Right kidney (tissue), 1 donor: Measurements from ENCODE around the gene SARM1.
A peak's percentile ranks its signal among the peaks of the same experiment; 100 is the strongest.

Experiments used
- DNase-seq: peaks from one replicate; pipeline ENCODE4 v3.0.0-alpha.2; 2016

The SARM1 gene

DNA sequence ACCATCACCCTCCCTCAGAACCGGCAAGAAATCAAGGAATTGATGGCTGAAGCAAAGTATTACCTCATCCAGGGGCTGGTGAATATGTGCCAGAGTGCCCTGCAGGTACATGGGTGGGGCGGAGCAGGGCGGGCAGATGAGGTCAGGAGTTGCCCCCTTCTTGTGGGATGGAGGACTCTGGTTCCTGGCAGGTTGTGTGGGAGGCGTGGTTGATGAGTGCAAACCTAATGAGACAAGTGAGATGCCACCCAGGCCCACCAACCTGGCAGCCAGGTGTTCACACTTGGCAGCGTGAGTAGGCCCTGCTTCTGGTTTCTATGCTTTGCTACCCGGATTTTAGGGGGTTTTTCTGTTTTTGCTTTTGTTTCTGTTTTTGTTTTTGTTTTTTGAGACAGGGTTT lies 31.1 kb upstream of the SARM1 start:
- DNase-seq, result no peak

- no peak for DNase-seq
Measured at GRCh38 chr17:28341516-28341915, 30.0 kb upstream of the SARM1 start.

DNA sequence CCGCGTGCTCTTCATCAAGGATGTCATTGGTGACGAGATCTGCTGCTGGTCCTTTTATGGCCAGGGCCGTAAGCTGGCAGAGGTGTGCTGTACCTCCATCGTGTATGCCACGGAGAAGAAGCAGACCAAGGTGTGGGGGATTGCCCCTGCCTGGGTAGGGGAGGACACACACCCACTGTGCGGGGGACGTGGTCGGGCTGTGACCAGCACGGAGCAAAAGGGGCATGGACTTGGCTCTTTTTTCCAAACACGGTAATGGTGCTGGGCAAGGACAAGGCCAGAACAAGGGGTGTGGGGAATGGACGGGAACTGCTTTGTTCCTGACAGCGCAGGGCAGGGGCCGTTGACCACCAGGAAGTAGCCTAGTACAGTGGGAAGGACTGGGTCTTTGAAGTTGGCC lies 29.2 kb upstream of the SARM1 start:
- no peak for DNase-seq

DNA sequence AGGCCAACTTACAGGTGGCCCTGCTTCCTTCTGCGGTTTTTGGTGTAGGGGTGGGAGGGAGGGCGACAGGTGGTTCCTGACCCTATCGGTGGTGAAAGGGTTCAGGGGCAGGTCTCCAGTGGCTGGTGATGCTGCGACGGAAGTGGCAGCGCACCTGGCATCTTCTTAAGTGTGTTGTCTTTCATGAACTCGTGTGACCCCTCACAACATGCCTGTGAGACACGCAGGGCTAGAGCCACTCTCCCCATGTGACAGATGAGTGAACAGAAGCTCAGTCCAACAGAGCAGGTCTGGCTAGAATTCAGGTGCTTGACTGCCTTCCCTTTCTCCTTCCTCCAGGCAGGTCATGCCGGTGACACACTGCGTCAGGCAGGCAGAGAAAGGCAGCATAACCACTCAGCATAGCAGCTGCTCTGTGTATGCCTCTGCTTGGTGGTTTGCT lies 28.0 kb upstream of the SARM1 start:
- DNase-seq, result no peak

- no peak for DNase-seq
Measured at GRCh38 chr17:28344011-28344410, 27.5 kb upstream of the SARM1 start.

DNA sequence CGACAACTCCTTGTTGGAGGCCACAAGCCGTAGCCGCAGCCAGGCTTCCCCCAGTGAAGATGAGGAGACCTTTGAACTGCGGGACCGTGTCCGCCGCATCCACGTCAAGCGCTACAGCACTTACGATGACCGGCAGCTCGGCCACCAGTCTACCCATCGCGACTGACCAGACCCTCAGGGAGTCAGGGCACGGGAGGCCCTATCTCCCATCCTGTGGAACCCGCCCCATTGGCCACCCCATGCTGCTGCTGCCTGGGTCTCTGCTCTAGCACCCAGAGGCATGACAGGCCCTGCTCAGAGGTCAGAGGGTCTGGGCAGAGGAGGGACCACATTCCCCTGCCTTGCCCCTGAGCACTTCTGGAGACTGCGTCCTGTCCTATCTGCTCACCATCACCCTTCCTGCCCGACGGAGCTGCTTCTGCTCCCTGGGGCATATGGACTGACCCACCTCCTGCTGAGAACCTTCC lies 27.0 kb upstream of the SARM1 start:
- no peak for DNase-seq

GRCh38 chr17:28345419-28346198 lies 25.9 kb upstream of the SARM1 start:
- no peak for DNase-seq

GRCh38 chr17:28346199-28346580 lies 25.3 kb upstream of the SARM1 start:
- no peak for DNase-seq

GRCh38 chr17:28346746-28347246 lies 24.7 kb upstream of the SARM1 start:
- no peak for DNase-seq

DNA sequence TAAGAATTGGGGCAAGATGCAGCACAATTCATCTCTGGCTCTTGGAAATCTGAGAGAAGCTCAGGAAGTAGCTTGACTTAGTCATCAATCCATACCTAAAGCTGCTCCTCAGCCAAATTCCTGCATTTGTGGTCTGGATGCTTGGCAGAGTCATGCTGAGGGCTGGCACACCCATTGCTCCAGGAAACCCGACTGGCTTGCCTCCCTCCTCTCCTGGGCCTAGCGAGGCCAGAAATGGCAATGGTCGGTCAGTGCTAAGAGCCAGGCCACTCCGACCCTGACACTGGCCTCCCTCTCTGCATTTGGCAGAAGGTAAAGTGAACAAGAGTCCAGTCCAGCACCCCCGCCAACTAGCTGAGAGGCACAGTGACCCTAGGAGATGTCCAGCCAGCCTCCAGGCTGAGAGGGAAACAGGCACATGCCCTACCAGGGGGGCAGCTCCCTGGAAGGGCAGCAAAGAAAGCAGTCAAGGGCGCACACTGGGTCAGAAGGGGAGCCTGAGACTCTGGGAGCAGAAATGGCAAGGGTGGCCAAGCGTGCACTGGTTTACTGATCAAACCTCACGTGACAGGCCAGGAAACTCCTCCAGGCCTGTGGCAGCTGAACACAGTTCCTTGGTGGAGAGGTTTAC lies 24.1 kb upstream of the SARM1 start:
- DNase-seq, result no peak

DNA sequence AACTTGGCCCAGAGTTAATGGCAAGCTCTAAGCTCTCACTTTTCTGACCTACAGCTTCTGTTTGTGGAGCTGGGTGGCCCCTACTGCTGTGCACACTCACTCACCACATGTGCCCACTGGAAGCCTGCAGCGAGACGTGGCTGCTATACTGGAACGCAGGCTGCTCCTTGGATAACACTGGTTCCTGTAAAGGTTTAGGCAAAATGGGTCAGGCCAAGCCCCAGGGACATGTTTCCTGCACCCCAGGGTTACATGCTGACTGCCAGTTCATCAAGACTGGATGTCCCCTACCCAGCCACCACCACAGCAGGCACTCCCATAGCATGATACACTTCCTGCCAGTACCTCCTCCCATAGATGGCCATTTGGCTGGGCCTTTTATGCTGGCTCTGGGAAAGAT lies 22.5 kb upstream of the SARM1 start:
- no peak for DNase-seq

DNA sequence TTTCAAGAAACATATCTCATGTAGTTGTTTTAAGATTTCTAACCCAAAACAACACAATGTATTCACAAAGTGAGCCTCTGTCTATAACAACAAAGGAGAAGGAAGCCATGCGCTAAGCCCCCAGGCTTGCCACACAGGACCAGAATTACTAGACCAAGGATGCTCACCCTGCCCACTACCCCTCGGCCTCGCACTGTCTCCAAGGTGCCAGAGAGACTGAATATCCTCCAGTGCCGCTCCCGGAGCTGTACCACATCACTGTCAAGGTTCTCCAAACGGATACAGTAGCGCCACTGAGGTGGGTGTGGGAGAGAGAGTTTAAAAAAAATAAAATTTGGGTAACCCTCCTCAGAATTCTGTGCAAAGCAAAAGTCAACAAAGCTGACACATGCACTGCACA lies 21.2 kb upstream of the SARM1 start:
- no peak for DNase-seq

DNA sequence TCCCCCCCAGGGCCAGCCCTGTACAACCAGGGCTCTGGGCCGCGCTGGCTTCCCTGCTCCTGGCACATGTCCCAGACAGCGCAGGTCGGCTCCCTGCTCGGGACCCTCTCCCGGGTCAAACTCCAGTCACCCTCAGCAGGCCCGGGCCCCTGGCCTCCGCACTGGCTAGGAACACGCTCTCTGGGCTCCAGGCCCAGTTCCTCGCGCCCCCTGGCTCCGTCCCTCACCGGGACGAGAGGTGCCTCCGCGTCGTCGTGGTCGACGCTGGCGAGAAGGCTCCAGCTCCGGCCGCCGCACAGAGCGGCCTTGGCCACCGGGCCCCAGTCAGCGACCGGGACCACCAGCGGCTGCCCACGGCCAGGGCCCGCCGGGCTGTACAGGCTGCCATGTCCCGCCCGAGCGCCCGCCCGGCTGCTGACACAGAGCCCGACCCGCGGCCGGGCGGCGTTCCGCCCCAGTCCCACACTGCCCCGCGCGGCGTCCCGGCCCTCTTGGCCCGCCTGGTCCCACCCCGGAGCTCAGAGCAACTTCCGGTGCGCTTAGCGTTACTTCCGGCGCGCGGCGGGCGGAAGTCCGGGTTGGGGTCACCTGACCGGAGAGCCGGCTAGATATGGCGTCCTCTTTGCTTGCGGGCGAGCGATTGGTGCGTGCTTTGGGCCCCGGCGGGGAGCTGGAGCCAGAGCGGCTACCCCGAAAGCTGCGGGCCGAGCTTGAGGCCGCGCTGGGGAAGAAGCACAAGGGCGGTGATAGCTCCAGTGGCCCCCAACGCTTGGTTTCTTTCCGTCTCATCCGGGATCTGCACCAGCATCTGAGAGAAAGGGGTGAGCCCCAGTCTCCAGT lies 14.2 kb upstream of the SARM1 start, which contains the start of gene POLDIP2:
Gene POLDIP2 (minus strand): TSS at position 467 of the 840 bp plus-strand sequence. CDS start 79 bp downstream, at position 388.
- peak; percentile 86 for DNase-seq

DNA sequence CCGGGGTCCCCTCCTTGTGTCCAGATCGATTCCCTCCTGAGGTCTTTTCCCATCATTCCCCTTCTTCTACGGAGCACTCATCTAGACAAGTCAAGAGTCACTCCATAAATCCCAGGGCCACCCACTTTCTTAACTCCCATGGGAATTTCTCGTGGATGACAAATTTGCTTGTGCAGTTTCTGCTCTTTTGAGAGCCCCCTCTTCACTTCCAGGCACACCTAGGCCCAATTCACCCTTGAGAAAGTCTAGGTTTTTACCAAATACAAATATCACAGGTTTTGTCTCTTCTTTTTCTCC lies 13.6 kb upstream of the SARM1 start:
- no peak for DNase-seq

DNA sequence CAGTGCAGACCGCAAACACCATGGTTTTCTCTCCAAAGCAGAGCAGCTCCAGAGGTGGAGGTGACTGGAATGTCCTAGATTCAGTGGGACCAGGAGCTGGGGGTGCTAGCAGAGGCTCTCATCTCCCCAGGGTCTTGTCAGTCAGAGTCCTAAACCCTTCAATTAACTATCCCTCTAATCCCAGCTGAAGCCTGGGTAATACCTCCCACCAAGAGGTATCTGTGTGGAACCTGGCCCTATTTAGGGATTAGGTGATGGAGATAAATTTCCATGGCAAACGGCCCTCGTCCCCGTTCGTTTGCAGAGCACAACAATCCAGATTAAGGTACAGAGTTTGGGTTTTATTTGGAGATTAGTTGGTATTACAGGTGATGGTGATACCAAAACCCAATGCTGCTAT lies 8.3 kb upstream of the SARM1 start:
- no peak for DNase-seq

GRCh38 chr17:28363776-28364650 lies 7.5 kb upstream of the SARM1 start:
- no peak for DNase-seq

GRCh38 chr17:28364665-28365363 lies 6.7 kb upstream of the SARM1 start, which contains the start of gene SEBOX:
TSS of gene SEBOX (minus strand) at chr17:28365199. CDS start at chr17:28365151, 48 bp downstream.
- DNase-seq, result no peak

- no peak for DNase-seq
Measured at GRCh38 chr17:28365487-28365886, 6.0 kb upstream of the SARM1 start.

DNA sequence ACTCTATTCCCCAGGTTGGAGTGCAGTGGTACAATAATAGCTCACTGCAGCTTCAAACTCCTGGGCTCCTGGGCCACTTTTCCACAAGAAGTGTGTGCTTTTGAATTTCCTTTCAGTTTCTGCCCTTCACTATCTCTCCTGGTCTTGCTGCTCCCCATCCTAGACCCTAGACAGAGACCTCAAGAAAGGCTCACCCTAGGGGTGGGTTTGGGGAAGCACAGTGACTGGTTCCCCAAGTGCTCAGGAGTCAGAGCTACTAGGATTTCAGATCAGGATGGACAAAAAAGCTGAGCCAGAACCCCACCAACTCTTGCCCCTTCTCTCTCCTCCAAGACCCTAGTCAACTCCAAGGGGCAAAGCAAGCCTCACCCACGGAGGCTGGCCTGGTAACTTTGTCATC lies 4.9 kb upstream of the SARM1 start:
- no peak for DNase-seq

GRCh38 chr17:28367641-28368305 lies 3.7 kb upstream of the SARM1 start:
- DNase-seq, result no peak
